WTC11 (cell line): ENCODE data around the gene ADGRV1. TPM values are rescaled to one million over a fixed set of nuclear protein-coding genes. Genes with fewer than 3 reads are reported as not detected.

Experiments
- ATAC-seq: fragments of 200-7000 bp; cut with Tn5 transposase; 2 replicates; pipeline ENCODE4 v1.10.0; 2021; ENCODE audit warnings: mild to moderate bottlenecking, moderate library complexity
- CTCF ChIA-PET: fragments of 300-600 bp; sonication (Branson Sonifier 250); formaldehyde crosslinking; loops from one replicate; lab custom pipeline; 2021; ENCODE audit warnings: antibody characterized with exemption; lab: Charles Lee
- POLR2A ChIA-PET: fragments of 350-600 bp; sonication (Branson Sonifier 250); formaldehyde crosslinking; loops from one replicate; lab custom pipeline; 2021; ENCODE audit warnings: antibody characterized with exemption; lab: Charles Lee
- DNase-seq: peaks from one replicate; pipeline ENCODE4 v3.0.0; 2021; ENCODE audit warnings: low spot score
- H3K27ac Mint-ChIP-seq: 2 replicates; pipeline ENCODE4 v1.8.0; 2021; ENCODE audit warnings: mixed read lengths
- H3K27me3 Mint-ChIP-seq: 2 replicates; pipeline ENCODE4 v1.8.0; 2021; ENCODE audit warnings: low read depth, mild to moderate bottlenecking, moderate library complexity, mixed read lengths
- H3K36me3 Mint-ChIP-seq: 2 replicates; pipeline ENCODE4 v1.8.0; 2021; ENCODE audit warnings: mixed read lengths
- H3K4me1 Mint-ChIP-seq: 2 replicates; pipeline ENCODE4 v1.8.0; 2022; ENCODE audit warnings: mixed read lengths
- H3K4me3 Mint-ChIP-seq: 2 replicates; pipeline ENCODE4 v1.8.0; 2021; ENCODE audit warnings: mild to moderate bottlenecking, moderate library complexity, mixed read lengths
- H3K9me3 Mint-ChIP-seq: 2 replicates; pipeline ENCODE4 v1.8.0; 2021; ENCODE audit warnings: mixed read lengths
- ATF6 ChIP-seq: sonication (generic); formaldehyde crosslinking; IDR thresholded peaks from 2 replicates; pipeline ENCODE4 v1.8.1; 2023; ENCODE audit warnings: mild to moderate bottlenecking, missing genetic modification reagents
- CTCF ChIP-seq: fragments of 200-600 bp; IDR thresholded peaks from 2 replicates; pipeline ENCODE4 v1.8.0; 2022; ENCODE audit warnings: antibody characterized with exemption
- EMX1 ChIP-seq: fragments of 250-450 bp; sonication (Bioruptor Pico); IDR thresholded peaks from 2 replicates; pipeline ENCODE4 v1.8.0; 2021; ENCODE audit warnings: mild to moderate bottlenecking
- ETV6 ChIP-seq: sonication (generic); formaldehyde crosslinking; IDR thresholded peaks from 2 replicates; pipeline ENCODE4 v1.8.1; 2022; ENCODE audit warnings: mild to moderate bottlenecking, missing genetic modification reagents
- FOXP1 ChIP-seq: sonication (generic); formaldehyde crosslinking; IDR thresholded peaks from 2 replicates; pipeline ENCODE4 v1.8.0; 2022; ENCODE audit warnings: missing genetic modification reagents, mild to moderate bottlenecking, moderate library complexity, borderline replicate concordance
- GTF2I ChIP-seq: fragments of 250-450 bp; sonication (Bioruptor Pico); conservative IDR thresholded peaks from 2 replicates; pipeline ENCODE4 v1.4.0; 2021; ENCODE audit warnings: mild to moderate bottlenecking
- NR2C2 ChIP-seq: sonication (generic); formaldehyde crosslinking; IDR thresholded peaks from 2 replicates; pipeline ENCODE4 v1.8.0; 2022; ENCODE audit warnings: mild to moderate bottlenecking, missing genetic modification reagents
- ZNF532 ChIP-seq: fragments of 250-450 bp; sonication (Bioruptor Pico); IDR thresholded peaks from 2 replicates; pipeline ENCODE4 v1.9.0; 2021; ENCODE audit warnings: mild to moderate bottlenecking, borderline replicate concordance
- ZNF671 ChIP-seq: fragments of 250-450 bp; sonication (Bioruptor Pico); IDR thresholded peaks from 2 replicates; pipeline ENCODE4 v1.8.0; 2021; ENCODE audit warnings: mild to moderate bottlenecking
- total RNA-seq: library from RNA; stranded (reverse); gene quantifications from 3 replicates; pipeline ENCODE4 v1.2.3, GENCODE V29; 2021
- TF ChIP-seq, protein P1 (sequence below): fragments of 250-450 bp; sonication (Bioruptor Pico); conservative IDR thresholded peaks from 2 replicates; pipeline ENCODE4 v1.9.0; 2021; ENCODE audit warnings: mild to moderate bottlenecking
- TF ChIP-seq, protein P2 (sequence below): sonication (generic); formaldehyde crosslinking; IDR thresholded peaks from 2 replicates; pipeline ENCODE4 v1.8.0; 2022; ENCODE audit warnings: missing genetic modification reagents
- TF ChIP-seq, protein P3 (sequence below): sonication (generic); formaldehyde crosslinking; IDR thresholded peaks from 2 replicates; pipeline ENCODE4 v1.8.1; 2022; ENCODE audit warnings: low read depth, missing genetic modification reagents, borderline replicate concordance

Gene ADGRV1
- total RNA-seq, 1 experiment from 2014 or later, result 74.5 TPM

DNA sequence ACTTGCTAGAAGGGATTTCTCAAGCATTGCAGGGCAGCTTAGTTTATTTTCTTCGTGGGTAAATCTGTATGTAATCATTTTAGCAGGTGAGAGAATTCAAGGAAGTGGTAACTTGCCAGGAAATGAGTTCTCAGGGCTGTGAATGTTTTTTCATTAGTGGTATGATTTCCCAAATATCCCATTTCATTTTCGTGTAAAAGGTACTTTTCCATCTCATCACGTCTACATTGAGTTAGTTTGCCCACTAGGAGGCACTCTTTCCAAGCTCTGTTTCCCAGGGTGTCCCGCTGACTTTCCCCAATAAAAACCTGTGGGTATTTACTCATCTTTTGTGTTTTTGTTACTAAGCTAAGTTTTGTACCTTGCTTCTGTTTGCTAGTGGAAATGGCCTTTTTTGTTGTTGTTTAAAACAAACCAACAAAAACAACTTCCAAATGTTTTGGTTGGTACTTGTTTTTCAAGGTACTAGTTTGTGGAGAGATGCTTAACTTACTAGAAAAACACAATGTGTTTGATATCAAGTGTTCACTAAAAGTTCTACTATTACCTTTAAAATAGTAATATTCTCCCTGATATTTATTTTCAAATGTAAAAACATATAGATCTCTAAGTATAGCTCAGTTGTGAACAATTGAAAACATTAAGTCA is 373.6 kb downstream of the ADGRV1 start:
- ATAC-seq, result peak; percentile 65
- H3K4me1 Mint-ChIP-seq, result peaks cover 38% of the 10 kb centered on the region
- TF ChIP-seq EMX1 (CRISPR knock-in tag), result no peak
- TF ChIP-seq CTCF, result peak; percentile 73
- TF ChIP-seq, all 79 proteins: peak for 1
- Mint-ChIP-seq H3K27ac (peak overlapping the region; percentile 85), H3K36me3 (peaks cover 22% of the 10 kb centered on the region), H3K4me3 (peak overlapping the region; percentile 16; the same call in 1 of the 2 replicates), H3K9me3 (peaks cover 16% of the 10 kb centered on the region), H3K27me3 (no peaks in the 10 kb centered on the region)
- peak; percentile 40 for DNase-seq
- ChIA-PET CTCF (interaction anchor here (0.6 to 2.3 kb wide), 14 partner anchors 11 to 486 kb away, joined by 3 to 18 read pairs (median 5); partner anchors contain the start of gene ARRDC3), POLR2A (interaction anchor here (0.6 to 1.1 kb wide), 3 partner anchors 78 to 451 kb away, joined by 3 to 4 read pairs (median 3); partner anchors contain the start of gene ARRDC3)

- no peak for TF ChIP-seq FOXP1 (CRISPR knock-in tag)
- TF ChIP-seq, protein P1, sequence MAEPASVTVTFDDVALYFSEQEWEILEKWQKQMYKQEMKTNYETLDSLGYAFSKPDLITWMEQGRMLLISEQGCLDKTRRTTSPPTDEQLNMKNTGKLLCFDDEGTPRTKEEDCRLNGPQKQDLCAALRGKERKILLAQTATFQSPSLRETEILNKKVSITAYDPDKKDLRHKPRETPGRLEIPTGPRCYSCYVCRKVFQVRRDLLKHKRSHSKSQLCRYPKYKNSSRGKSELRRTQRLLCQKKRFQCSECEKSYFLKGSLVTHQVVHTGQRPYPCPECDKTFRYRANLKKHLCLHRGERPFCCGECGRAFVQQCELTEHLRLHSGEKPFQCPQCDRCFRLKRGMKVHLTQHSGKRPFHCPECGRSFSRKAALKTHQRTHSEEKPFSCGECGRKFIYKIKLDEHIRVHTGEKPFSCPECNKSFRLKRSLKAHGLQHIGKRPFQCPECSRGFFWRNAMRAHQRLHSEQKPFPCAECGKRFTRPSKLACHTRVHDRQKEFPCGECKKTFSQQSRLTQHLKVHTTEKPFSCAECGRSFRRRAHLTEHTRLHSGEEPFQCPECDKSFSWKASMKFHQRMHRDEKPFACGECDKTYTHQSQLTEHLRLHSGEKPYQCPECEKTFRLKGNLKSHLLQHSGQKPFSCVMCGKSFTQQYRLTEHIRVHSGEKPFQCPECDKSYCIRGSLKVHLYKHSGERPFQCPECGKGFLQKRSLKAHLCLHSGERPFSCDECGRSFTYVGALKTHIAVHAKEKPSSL (CRISPR knock-in tag), result no peak
- TF ChIP-seq, protein P2, sequence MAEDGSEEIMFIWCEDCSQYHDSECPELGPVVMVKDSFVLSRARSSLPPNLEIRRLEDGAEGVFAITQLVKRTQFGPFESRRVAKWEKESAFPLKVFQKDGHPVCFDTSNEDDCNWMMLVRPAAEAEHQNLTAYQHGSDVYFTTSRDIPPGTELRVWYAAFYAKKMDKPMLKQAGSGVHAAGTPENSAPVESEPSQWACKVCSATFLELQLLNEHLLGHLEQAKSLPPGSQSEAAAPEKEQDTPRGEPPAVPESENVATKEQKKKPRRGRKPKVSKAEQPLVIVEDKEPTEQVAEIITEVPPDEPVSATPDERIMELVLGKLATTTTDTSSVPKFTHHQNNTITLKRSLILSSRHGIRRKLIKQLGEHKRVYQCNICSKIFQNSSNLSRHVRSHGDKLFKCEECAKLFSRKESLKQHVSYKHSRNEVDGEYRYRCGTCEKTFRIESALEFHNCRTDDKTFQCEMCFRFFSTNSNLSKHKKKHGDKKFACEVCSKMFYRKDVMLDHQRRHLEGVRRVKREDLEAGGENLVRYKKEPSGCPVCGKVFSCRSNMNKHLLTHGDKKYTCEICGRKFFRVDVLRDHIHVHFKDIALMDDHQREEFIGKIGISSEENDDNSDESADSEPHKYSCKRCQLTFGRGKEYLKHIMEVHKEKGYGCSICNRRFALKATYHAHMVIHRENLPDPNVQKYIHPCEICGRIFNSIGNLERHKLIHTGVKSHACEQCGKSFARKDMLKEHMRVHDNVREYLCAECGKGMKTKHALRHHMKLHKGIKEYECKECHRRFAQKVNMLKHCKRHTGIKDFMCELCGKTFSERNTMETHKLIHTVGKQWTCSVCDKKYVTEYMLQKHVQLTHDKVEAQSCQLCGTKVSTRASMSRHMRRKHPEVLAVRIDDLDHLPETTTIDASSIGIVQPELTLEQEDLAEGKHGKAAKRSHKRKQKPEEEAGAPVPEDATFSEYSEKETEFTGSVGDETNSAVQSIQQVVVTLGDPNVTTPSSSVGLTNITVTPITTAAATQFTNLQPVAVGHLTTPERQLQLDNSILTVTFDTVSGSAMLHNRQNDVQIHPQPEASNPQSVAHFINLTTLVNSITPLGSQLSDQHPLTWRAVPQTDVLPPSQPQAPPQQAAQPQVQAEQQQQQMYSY (CRISPR knock-in tag), result no peak
- no peak for TF ChIP-seq GTF2I (CRISPR knock-in tag)
- TF ChIP-seq ZNF671 (CRISPR knock-in tag), result no peak
- TF ChIP-seq, protein P3, sequence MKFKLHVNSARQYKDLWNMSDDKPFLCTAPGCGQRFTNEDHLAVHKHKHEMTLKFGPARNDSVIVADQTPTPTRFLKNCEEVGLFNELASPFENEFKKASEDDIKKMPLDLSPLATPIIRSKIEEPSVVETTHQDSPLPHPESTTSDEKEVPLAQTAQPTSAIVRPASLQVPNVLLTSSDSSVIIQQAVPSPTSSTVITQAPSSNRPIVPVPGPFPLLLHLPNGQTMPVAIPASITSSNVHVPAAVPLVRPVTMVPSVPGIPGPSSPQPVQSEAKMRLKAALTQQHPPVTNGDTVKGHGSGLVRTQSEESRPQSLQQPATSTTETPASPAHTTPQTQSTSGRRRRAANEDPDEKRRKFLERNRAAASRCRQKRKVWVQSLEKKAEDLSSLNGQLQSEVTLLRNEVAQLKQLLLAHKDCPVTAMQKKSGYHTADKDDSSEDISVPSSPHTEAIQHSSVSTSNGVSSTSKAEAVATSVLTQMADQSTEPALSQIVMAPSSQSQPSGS (CRISPR knock-in tag), result no peak
- TF ChIP-seq NR2C2 (CRISPR knock-in tag), result no peak
- no peak for TF ChIP-seq ETV6 (CRISPR knock-in tag)
- TF ChIP-seq ATF6 (CRISPR knock-in tag), result no peak
- no peak for TF ChIP-seq ZNF532 (CRISPR knock-in tag)
- 0 out of 2 replicates have a peak overlapping the region, but pooled peaks have one; percentile 25 for H3K27ac Mint-ChIP-seq
- peaks cover 42% of the 10 kb centered on the region for H3K4me1 Mint-ChIP-seq
- H3K4me3 Mint-ChIP-seq, result no peak overlapping the region
- DNase-seq (no peak), ATAC-seq (no peak)
- H3K9me3 Mint-ChIP-seq, result peaks cover 14% of the 10 kb centered on the region; the same call in 1 of the 2 replicates
- ChIA-PET CTCF (interaction anchor here (0.6 to 2.3 kb wide), 3 partner anchors 133 to 451 kb away, joined by 3 to 18 read pairs (median 6); partner anchors contain the start of gene ARRDC3), POLR2A (no interaction called here)
- H3K27me3 Mint-ChIP-seq, result no peaks in the 10 kb centered on the region
- H3K36me3 Mint-ChIP-seq, result peaks cover 14% of the 10 kb centered on the region
Measured at GRCh38 chr5:90933298-90933697, 374.7 kb downstream of the ADGRV1 start.
